Fibroblast of skin of left biceps (primary cell): ENCODE measurements around the gene SUSD2.
"Not testable (repeated sequence)": the region's sequence is repeated elsewhere in the genome, so short reads cannot be mapped to it uniquely, and the experiment has no call there.

Experiments used
- DNase-seq, 2 experiments: peaks; one replicate each; pipeline ENCODE4 v3.0.0-alpha.2; 2013; ENCODE audit warnings: low read depth in 2 of 2

Gene SUSD2

GRCh38 chr22:24214467-24215285 is 33.4 kb downstream of the SUSD2 start:
- DNase-seq: no peak

- no peak for DNase-seq
Observed at GRCh38 chr22:24216541-24217209, 35.4 kb downstream of the SUSD2 start.

GRCh38 chr22:24217384-24217783 is 36.1 kb downstream of the SUSD2 start:
- DNase-seq: no peak

GRCh38 chr22:24219750-24220149 is 38.5 kb downstream of the SUSD2 start:
- DNase-seq: no peak

GRCh38 chr22:24224468-24224867 is 43.2 kb downstream of the SUSD2 start:
- no peak for DNase-seq

- DNase-seq: no peak
Observed at GRCh38 chr22:24225044-24225601, 43.8 kb downstream of the SUSD2 start.

- no peak for DNase-seq
Observed at GRCh38 chr22:24225951-24226350, 44.7 kb downstream of the SUSD2 start.

GRCh38 chr22:24230911-24231656 is 49.8 kb downstream of the SUSD2 start:
- DNase-seq: no peak

- DNase-seq: no peak
Observed at GRCh38 chr22:24231706-24232105, 50.4 kb downstream of the SUSD2 start.

- no peak for DNase-seq
Observed at GRCh38 chr22:24232124-24232523, 50.8 kb downstream of the SUSD2 start.

- DNase-seq: no peak
Observed at GRCh38 chr22:24232725-24233124, 51.4 kb downstream of the SUSD2 start.

GRCh38 chr22:24233235-24233634 is 51.9 kb downstream of the SUSD2 start:
- no peak for DNase-seq

- no peak for DNase-seq
Observed at GRCh38 chr22:24233816-24234215, 52.5 kb downstream of the SUSD2 start.

GRCh38 chr22:24235315-24235714 is 54.0 kb downstream of the SUSD2 start:
- no peak for DNase-seq

- peak; percentile 37 to 41 for DNase-seq
Observed at GRCh38 chr22:24236656-24237055, 55.4 kb downstream of the SUSD2 start.

GRCh38 chr22:24238101-24238694 is 56.9 kb downstream of the SUSD2 start:
- DNase-seq: not testable (repeated sequence)
